Fibroblast of villous mesenchyme (primary cell): ENCODE measurements around the gene COPE. TPM values are rescaled to one million over a fixed set of nuclear protein-coding genes. Genes with fewer than 3 reads are reported as not detected.

Experiments
- DNase-seq: peaks from one replicate; pipeline ENCODE4 v3.0.0-alpha.2; 2010; ENCODE audit warnings: low read depth
- H3K4me3 ChIP-seq: 2 replicates; pipeline ENCODE4 v1.5.1; 2011; ENCODE audit warnings: low read depth, mild to moderate bottlenecking, low read length
- CTCF ChIP-seq: IDR thresholded peaks from 2 replicates; pipeline ENCODE4 v1.5.1; 2012; ENCODE audit warnings: low read depth, mild to moderate bottlenecking, low read length; ENCODE audit not compliant: insufficient read depth
- total RNA-seq: library from RNA; depleted of rRNA; stranded (reverse); fragments of >200 nt; gene quantifications from 2 replicates; pipeline ENCODE4 v1.2.3, GENCODE V29; 2012

COPE gene
- total RNA-seq, 1 donor: 222 TPM

DNA sequence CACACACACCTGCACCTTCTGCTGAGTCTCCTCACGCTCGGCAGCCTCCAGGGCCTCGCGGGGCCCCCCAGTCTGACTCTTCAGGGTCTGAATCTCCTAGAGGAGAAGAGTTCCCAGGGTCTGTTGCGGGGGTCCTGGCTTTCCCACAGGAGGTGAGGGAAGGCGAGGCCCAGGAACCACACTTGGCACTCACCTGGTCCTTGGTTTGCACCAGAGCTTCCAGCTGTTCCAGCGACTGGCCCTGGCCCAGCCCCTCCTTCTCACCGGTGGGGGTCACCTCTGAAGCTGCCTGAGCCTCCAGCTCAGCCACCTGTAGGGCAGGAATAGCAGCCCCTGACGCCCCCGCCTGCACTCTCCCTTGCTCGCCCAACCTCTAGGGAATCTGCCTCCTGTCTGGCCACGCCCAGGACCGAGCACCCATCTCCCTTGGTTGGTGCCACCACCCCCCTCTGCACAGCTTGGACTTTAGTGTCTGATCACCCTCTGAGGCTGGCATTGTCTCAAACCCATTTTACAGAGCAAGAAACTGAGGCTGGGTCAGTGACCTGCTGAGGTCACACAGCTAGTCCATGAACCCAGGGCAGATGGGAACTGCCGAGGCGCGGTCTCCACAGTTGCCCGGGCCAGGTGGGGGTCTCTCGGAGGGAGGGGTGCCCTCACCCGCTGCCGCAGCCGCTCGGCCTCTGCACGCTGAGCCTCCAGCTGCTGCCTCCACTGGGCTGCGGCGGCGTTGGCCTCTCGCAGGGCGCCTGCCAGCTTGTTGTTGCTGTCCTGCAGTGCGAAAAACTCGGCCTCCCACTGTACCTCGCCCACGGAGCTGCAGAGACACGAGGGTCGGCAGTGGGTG, 12.4 kb upstream of the COPE start:
- H3K4me3 ChIP-seq: no peak overlapping the region
- no peak for DNase-seq
- no peak for TF ChIP-seq CTCF

GRCh38 chr19:18929311-18929710, 10.1 kb upstream of the COPE start:
- no peak overlapping the region for H3K4me3 ChIP-seq
- no peak for TF ChIP-seq CTCF
- DNase-seq: no peak

- no peak for TF ChIP-seq CTCF
- DNase-seq: no peak
- H3K4me3 ChIP-seq: no peak overlapping the region
These were observed 9.0 kb upstream of the COPE start for GRCh38 chr19:18928018-18928805.

- no peak for DNase-seq
- TF ChIP-seq CTCF: no peak
- no peak overlapping the region for H3K4me3 ChIP-seq
These were observed 5.6 kb upstream of the COPE start for GRCh38 chr19:18924684-18925213.

GRCh38 chr19:18922228-18922985, 3.2 kb upstream of the COPE start:
- no peak overlapping the region for H3K4me3 ChIP-seq
- DNase-seq: no peak
- no peak for TF ChIP-seq CTCF

GRCh38 chr19:18921593-18921992, 2.4 kb upstream of the COPE start:
- TF ChIP-seq CTCF: no peak
- no peak for DNase-seq
- H3K4me3 ChIP-seq: no peak overlapping the region
